Measurements from ENCODE around the gene MGRN1. TPM values are rescaled to one million over a fixed set of nuclear protein-coding genes. Genes with fewer than 3 reads are reported as not detected.

The MGRN1 gene
- total and polyA plus RNA-seq, 4 donors = 29.5 to 112 (median 47.0) TPM

GRCh38 chr16:4673387-4674046 lies 48.9 kb downstream of the MGRN1 start:
- Histone ChIP-seq H3K27ac (ENCODE audit: low read depth in 1 of 2, low read length in 1 of 2) (no peak overlapping the region), H3K4me3 (no peak overlapping the region), H3K36me3 (ENCODE audit: control insufficient read depth in 4 of 4, insufficient read depth in 4 of 4, low read length in 4 of 4) (peaks cover 7 to 42% (median 20%) of the 10 kb centered on the region in 4 donors), H3K9ac (ENCODE audit: insufficient read depth in 1 of 2, low read length in 2 of 2) (no peak overlapping the region), H3K4me1 (ENCODE audit: control insufficient read depth in 5 of 5, insufficient read depth in 5 of 5, low read length in 5 of 5) (peaks cover 0 to 2% (median 0%) of the 10 kb centered on the region in 5 donors), H3K9me3 (ENCODE audit: control insufficient read depth in 4 of 4, insufficient read depth in 3 of 4, low read length in 3 of 4) (no peaks in the 10 kb centered on the region), H3K27me3 (ENCODE audit: control insufficient read depth in 3 of 3, insufficient read depth in 3 of 3, low read length in 2 of 3) (no peaks in the 10 kb centered on the region)
- DNase-seq (no peak), ATAC-seq (ENCODE audit: insufficient read depth, low FRiP score) (no peak)
- TF ChIP-seq CTCF (IDR thresholded peaks at IDR 0.05; ENCODE audit: control extremely low read depth, extremely low read depth) = no peak
- WGBS, 2 donors = 95 to 96% methylated on average over 33 of the region's 33 CpGs

GRCh38 chr16:4674926-4675530 lies 50.4 kb downstream of the MGRN1 start:
- 96 to 98% methylated on average over 9 of the region's 9 CpGs for WGBS, 2 donors
- no peak overlapping the region for H3K4me3 ChIP-seq
- no peak overlapping the region for H3K9ac ChIP-seq (ENCODE audit: insufficient read depth in 1 of 2, low read length in 2 of 2)
- ATAC-seq (ENCODE audit: insufficient read depth, low FRiP score) (no peak), DNase-seq (no peak)
- H3K27me3 ChIP-seq (ENCODE audit: control insufficient read depth in 3 of 3, insufficient read depth in 3 of 3, low read length in 2 of 3) = no peaks in the 10 kb centered on the region
- peaks cover 0 to 34% (median 11%) of the 10 kb centered on the region in 4 donors for H3K36me3 ChIP-seq (ENCODE audit: control insufficient read depth in 4 of 4, insufficient read depth in 4 of 4, low read length in 4 of 4)
- H3K27ac ChIP-seq (ENCODE audit: low read depth in 1 of 2, low read length in 1 of 2) = no peak overlapping the region
- H3K4me1 ChIP-seq (ENCODE audit: control insufficient read depth in 5 of 5, insufficient read depth in 5 of 5, low read length in 5 of 5) = peaks cover 0 to 6% (median 3%) of the 10 kb centered on the region in 5 donors
- H3K9me3 ChIP-seq (ENCODE audit: control insufficient read depth in 4 of 4, insufficient read depth in 3 of 4, low read length in 3 of 4) = no peaks in the 10 kb centered on the region
- no peak for TF ChIP-seq CTCF (IDR thresholded peaks at IDR 0.05; ENCODE audit: control extremely low read depth, extremely low read depth)

GRCh38 chr16:4675864-4676786 lies 51.5 kb downstream of the MGRN1 start:
- Histone ChIP-seq H3K36me3 (ENCODE audit: control insufficient read depth in 4 of 4, insufficient read depth in 4 of 4, low read length in 4 of 4) (peaks cover 0 to 29% (median 8%) of the 10 kb centered on the region in 4 donors), H3K4me3 (no peak overlapping the region), H3K4me1 (ENCODE audit: control insufficient read depth in 5 of 5, insufficient read depth in 5 of 5, low read length in 5 of 5) (peaks cover 0 to 10% (median 5%) of the 10 kb centered on the region in 5 donors), H3K27me3 (ENCODE audit: control insufficient read depth in 3 of 3, insufficient read depth in 3 of 3, low read length in 2 of 3) (no peaks in the 10 kb centered on the region), H3K9me3 (ENCODE audit: control insufficient read depth in 4 of 4, insufficient read depth in 3 of 4, low read length in 3 of 4) (no peaks in the 10 kb centered on the region), H3K9ac (ENCODE audit: insufficient read depth in 1 of 2, low read length in 2 of 2) (no peak overlapping the region), H3K27ac (ENCODE audit: low read depth in 1 of 2, low read length in 1 of 2) (peak overlapping the region in 1 of 2 donors; percentile 30)
- 62 to 74% methylated on average over 23 of the region's 23 CpGs for WGBS, 2 donors
- DNase-seq (no peak), ATAC-seq (ENCODE audit: insufficient read depth, low FRiP score) (no peak)
- no peak for TF ChIP-seq CTCF (IDR thresholded peaks at IDR 0.05; ENCODE audit: control extremely low read depth, extremely low read depth)
